Measurements from ENCODE around the gene UCMA. TPM values are rescaled to one million over a fixed set of nuclear protein-coding genes. Genes with fewer than 3 reads are reported as not detected.

UCMA gene
- total and polyA plus RNA-seq, 2 donors from 2014 or later: not detected

GRCh38 chr10:13231808-13232207 lies 2.4 kb downstream of the UCMA start:
- intact Hi-C loops (cut with DNase I): no loop called here
- Histone ChIP-seq H3K4me3 (ENCODE audit: low read length in 3 of 3) (no peak overlapping the region), H3K9ac (ENCODE audit: low read length in 3 of 3) (no peak overlapping the region), H3K27me3 (ENCODE audit: control insufficient read depth, insufficient read depth, low read length) (no peaks in the 10 kb centered on the region), H3K4me1 (ENCODE audit: control insufficient read depth in 2 of 3, insufficient read depth in 2 of 3, low read depth in 1 of 3, low read length in 3 of 3) (no peaks in the 10 kb centered on the region), H3K9me3 (ENCODE audit: control insufficient read depth in 2 of 3, insufficient read depth in 1 of 3, low read length in 3 of 3) (no peaks in the 10 kb centered on the region), H3K27ac (ENCODE audit: low read depth in 2 of 2, low read length in 2 of 2) (no peak overlapping the region), H3K36me3 (ENCODE audit: control insufficient read depth in 2 of 3, insufficient read depth in 3 of 3, low read length in 3 of 3) (no peaks in the 10 kb centered on the region)
- DNase-seq (no peak), FAIRE-seq (no peak)
- no peak for TF ChIP-seq CTCF (IDR thresholded peaks at IDR 0.05; ENCODE audit: borderline replicate concordance, extremely low read depth, insufficient read depth)

GRCh38 chr10:13231190-13231589 lies 3.0 kb downstream of the UCMA start:
- TF ChIP-seq CTCF (IDR thresholded peaks at IDR 0.05; ENCODE audit: borderline replicate concordance, extremely low read depth, insufficient read depth): no peak
- FAIRE-seq: no peak
- no peak for DNase-seq

GRCh38 chr10:13227031-13227430 lies 7.1 kb downstream of the UCMA start:
- TF ChIP-seq CTCF (IDR thresholded peaks at IDR 0.05; ENCODE audit: borderline replicate concordance, extremely low read depth, insufficient read depth): no peak
- DNase-seq (no peak), FAIRE-seq (no peak)
- Histone ChIP-seq H3K36me3 (ENCODE audit: control insufficient read depth in 2 of 3, insufficient read depth in 3 of 3, low read length in 3 of 3) (no peaks in the 10 kb centered on the region), H3K4me3 (ENCODE audit: low read length in 3 of 3) (no peak overlapping the region), H3K4me1 (ENCODE audit: control insufficient read depth in 2 of 3, insufficient read depth in 2 of 3, low read depth in 1 of 3, low read length in 3 of 3) (no peaks in the 10 kb centered on the region), H3K27me3 (ENCODE audit: control insufficient read depth, insufficient read depth, low read length) (no peaks in the 10 kb centered on the region), H3K27ac (ENCODE audit: low read depth in 2 of 2, low read length in 2 of 2) (no peak overlapping the region), H3K9me3 (ENCODE audit: control insufficient read depth in 2 of 3, insufficient read depth in 1 of 3, low read length in 3 of 3) (no peaks in the 10 kb centered on the region), H3K9ac (ENCODE audit: low read length in 3 of 3) (no peak overlapping the region)
- intact Hi-C loops (cut with DNase I): no loop called here

More at GRCh38 chr10:13231190-13231589, 3.0 kb downstream of the UCMA start:
- Histone ChIP-seq H3K9ac (ENCODE audit: low read length in 3 of 3) (no peak overlapping the region), H3K9me3 (ENCODE audit: control insufficient read depth in 2 of 3, insufficient read depth in 1 of 3, low read length in 3 of 3) (no peaks in the 10 kb centered on the region), H3K27ac (ENCODE audit: low read depth in 2 of 2, low read length in 2 of 2) (no peak overlapping the region), H3K4me3 (ENCODE audit: low read length in 3 of 3) (no peak overlapping the region), H3K27me3 (ENCODE audit: control insufficient read depth, insufficient read depth, low read length) (no peaks in the 10 kb centered on the region), H3K36me3 (ENCODE audit: control insufficient read depth in 2 of 3, insufficient read depth in 3 of 3, low read length in 3 of 3) (no peaks in the 10 kb centered on the region), H3K4me1 (ENCODE audit: control insufficient read depth in 2 of 3, insufficient read depth in 2 of 3, low read depth in 1 of 3, low read length in 3 of 3) (no peaks in the 10 kb centered on the region)
- intact Hi-C loops (cut with DNase I): no loop called here

GRCh38 chr10:13225601-13226000 lies 8.6 kb downstream of the UCMA start:
- H3K27ac ChIP-seq (ENCODE audit: low read depth in 2 of 2, low read length in 2 of 2): no peak overlapping the region
- intact Hi-C loops (cut with DNase I): no loop called here
- DNase-seq: no peak
- H3K4me3 ChIP-seq (ENCODE audit: low read length in 3 of 3): no peak overlapping the region
- no peaks in the 10 kb centered on the region for H3K27me3 ChIP-seq (ENCODE audit: control insufficient read depth, insufficient read depth, low read length)
- no peak for TF ChIP-seq CTCF (IDR thresholded peaks at IDR 0.05; ENCODE audit: borderline replicate concordance, extremely low read depth, insufficient read depth)
- H3K36me3 ChIP-seq (ENCODE audit: control insufficient read depth in 2 of 3, insufficient read depth in 3 of 3, low read length in 3 of 3): no peaks in the 10 kb centered on the region
- no peaks in the 10 kb centered on the region for H3K9me3 ChIP-seq (ENCODE audit: control insufficient read depth in 2 of 3, insufficient read depth in 1 of 3, low read length in 3 of 3)
- no peaks in the 10 kb centered on the region for H3K4me1 ChIP-seq (ENCODE audit: control insufficient read depth in 2 of 3, insufficient read depth in 2 of 3, low read depth in 1 of 3, low read length in 3 of 3)
- FAIRE-seq: no peak
- H3K9ac ChIP-seq (ENCODE audit: low read length in 3 of 3): no peak overlapping the region

Measured in kidney (tissue), 14 donors.